Measurements from ENCODE around the gene PF4V1. TPM values are rescaled to one million over a fixed set of nuclear protein-coding genes. Genes with fewer than 3 reads are reported as not detected.

Gene PF4V1
- total RNA-seq, 4 donors from 2014 or later = not detected

DNA sequence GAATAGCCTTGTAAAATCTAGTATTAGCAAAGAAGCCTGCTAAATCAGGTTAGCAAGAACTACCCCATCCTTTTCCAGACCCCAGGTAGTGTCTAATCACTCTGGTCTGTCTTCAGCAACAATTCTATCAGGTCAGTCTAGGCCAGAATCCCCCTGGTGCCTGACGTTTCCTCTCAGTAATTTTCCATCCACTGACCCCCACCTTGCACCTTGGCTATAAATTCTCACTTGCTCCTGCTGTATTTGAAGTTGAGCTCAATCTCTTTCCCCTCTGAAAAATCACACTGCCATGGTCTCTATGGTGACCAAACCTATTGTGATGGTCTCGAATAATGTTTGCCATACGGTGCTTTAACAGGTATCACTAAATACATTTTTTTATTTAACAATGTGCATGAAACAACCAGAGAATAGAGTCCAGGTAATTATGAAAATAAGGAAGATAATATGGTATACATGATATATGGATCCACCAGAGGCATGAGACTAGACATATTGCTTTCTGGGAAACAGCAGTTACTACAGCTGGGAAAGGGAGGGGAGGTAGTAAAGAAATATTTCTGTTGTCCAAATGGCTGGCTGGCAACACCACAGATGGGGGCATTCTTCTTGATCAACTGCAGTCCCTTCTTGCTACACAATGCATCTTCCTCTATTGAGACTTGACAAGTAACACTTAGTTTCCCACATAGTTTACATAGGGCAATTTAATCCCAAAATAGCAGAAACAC is 49.9 kb downstream of the PF4V1 start:
- ATAC-seq (ENCODE audit: low FRiP score) (no peak), DNase-seq (ENCODE audit: low spot score) (no peak)
- TF ChIP-seq, protein P1, sequence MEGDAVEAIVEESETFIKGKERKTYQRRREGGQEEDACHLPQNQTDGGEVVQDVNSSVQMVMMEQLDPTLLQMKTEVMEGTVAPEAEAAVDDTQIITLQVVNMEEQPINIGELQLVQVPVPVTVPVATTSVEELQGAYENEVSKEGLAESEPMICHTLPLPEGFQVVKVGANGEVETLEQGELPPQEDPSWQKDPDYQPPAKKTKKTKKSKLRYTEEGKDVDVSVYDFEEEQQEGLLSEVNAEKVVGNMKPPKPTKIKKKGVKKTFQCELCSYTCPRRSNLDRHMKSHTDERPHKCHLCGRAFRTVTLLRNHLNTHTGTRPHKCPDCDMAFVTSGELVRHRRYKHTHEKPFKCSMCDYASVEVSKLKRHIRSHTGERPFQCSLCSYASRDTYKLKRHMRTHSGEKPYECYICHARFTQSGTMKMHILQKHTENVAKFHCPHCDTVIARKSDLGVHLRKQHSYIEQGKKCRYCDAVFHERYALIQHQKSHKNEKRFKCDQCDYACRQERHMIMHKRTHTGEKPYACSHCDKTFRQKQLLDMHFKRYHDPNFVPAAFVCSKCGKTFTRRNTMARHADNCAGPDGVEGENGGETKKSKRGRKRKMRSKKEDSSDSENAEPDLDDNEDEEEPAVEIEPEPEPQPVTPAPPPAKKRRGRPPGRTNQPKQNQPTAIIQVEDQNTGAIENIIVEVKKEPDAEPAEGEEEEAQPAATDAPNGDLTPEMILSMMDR (IDR thresholded peaks at IDR 0.05) = no peak

Other genes starting within 250 kb of the PF4V1 start
- gene RASSF6, start 232.9 kb upstream of the PF4V1 start, total RNA-seq = under 1 TPM in 2 of 4 donors, not detected in 2; 0.31 to 0.46 TPM
- gene CXCL8, start 112.7 kb upstream of the PF4V1 start, total RNA-seq = 100 to 1,000 TPM in 1 of 4 donors, 10 to 100 TPM in 1, 1 to 10 TPM in 2; 6.0 to 150 (median 10.6) TPM
- gene CXCL6, start 16.6 kb upstream of the PF4V1 start, total RNA-seq = 10 to 100 TPM in 1 of 4 donors, 1 to 10 TPM in 2, not detected in 1; 1.8 to 15.8 (median 3.1) TPM
- 100 to 1,000 TPM in 1 of 4 donors, 10 to 100 TPM in 1, 1 to 10 TPM in 2; 2.7 to 114 (median 12.9) TPM for gene CXCL1, start 16.1 kb downstream of the PF4V1 start, total RNA-seq
- gene PF4, start 128.7 kb downstream of the PF4V1 start, total RNA-seq = not detected
- 1 to 10 TPM in 2 of 4 donors, not detected in 2; 1.9 to 3.4 TPM for gene PPBP, start 134.9 kb downstream of the PF4V1 start, total RNA-seq
- gene CXCL5, start 145.4 kb downstream of the PF4V1 start, total RNA-seq = 1 to 10 TPM in 1 of 4 donors, under 1 TPM in 1, not detected in 2; 0.56 to 1.8 TPM
- gene CXCL3, start 185.4 kb downstream of the PF4V1 start, total RNA-seq = 10 to 100 TPM in 2 of 4 donors, 1 to 10 TPM in 2; 1.1 to 26.9 (median 6.7) TPM
- gene CXCL2, start 245.9 kb downstream of the PF4V1 start, total RNA-seq = 100 to 1,000 TPM in 1 of 4 donors, 10 to 100 TPM in 3; 27.8 to 295 (median 68.7) TPM

Measured in omental fat pad (tissue), 4 donors.